Measurements from ENCODE around the gene SP9.

DNA sequence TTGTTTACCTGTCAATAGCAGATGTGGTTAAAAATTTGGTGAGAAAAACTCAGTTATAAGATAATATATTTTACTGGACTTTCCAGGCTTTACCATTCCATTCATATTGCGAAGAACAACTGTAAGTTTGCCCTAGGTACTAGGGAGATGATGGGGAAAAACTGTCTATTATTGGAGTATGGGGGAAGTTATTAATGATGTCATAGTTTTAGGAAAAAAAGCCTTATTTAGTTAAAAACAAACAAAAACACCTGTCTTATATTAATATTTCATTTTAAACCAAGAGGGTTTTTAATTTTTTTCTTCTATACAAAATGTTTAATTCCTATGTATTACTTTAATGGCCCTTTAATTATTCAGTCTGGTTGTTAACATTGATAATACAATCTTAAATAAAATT, 18.2 kb downstream of the SP9 start:
- TF ChIP-seq, protein P1, sequence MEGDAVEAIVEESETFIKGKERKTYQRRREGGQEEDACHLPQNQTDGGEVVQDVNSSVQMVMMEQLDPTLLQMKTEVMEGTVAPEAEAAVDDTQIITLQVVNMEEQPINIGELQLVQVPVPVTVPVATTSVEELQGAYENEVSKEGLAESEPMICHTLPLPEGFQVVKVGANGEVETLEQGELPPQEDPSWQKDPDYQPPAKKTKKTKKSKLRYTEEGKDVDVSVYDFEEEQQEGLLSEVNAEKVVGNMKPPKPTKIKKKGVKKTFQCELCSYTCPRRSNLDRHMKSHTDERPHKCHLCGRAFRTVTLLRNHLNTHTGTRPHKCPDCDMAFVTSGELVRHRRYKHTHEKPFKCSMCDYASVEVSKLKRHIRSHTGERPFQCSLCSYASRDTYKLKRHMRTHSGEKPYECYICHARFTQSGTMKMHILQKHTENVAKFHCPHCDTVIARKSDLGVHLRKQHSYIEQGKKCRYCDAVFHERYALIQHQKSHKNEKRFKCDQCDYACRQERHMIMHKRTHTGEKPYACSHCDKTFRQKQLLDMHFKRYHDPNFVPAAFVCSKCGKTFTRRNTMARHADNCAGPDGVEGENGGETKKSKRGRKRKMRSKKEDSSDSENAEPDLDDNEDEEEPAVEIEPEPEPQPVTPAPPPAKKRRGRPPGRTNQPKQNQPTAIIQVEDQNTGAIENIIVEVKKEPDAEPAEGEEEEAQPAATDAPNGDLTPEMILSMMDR (IDR thresholded peaks at IDR 0.05): no peak
- TF ChIP-seq POLR2A (IDR thresholded peaks at IDR 0.05): no peak

All from esophagus squamous epithelium (tissue), 4 donors.